ENCODE data around the gene ZMAT5. TPM values are rescaled to one million over a fixed set of nuclear protein-coding genes. Genes with fewer than 3 reads are reported as not detected.
A peak's percentile ranks its signal among the peaks of the same experiment; 100 is the strongest.

ZMAT5 gene
- total and polyA plus RNA-seq, 2 of the 13 experiments (the other 11 are each of a cell fraction or from before 2014, with no cell fraction given) = 20.7 to 27.8 TPM

- TF ChIP-seq ETS1 (CRISPR knock-in tag; IDR thresholded peaks at IDR 0.05) (no peak), SAFB2 (CRISPR knock-in tag; IDR thresholded peaks at IDR 0.05; ENCODE audit: borderline replicate concordance, low read depth) (no peak), BCLAF1 (IDR thresholded peaks at IDR 0.05) (no peak), AKAP8 (CRISPR knock-in tag; IDR thresholded peaks at IDR 0.05) (0 out of 2 replicates have a peak, but pooled peaks have one; percentile 48), EHMT2 (IDR thresholded peaks at IDR 0.05; ENCODE audit: borderline replicate concordance, low read depth, low read length) (no peak), ZNF577 (CRISPR knock-in tag; IDR thresholded peaks at IDR 0.05; ENCODE audit: borderline replicate concordance, low read depth) (no peak), TRIM22 (IDR thresholded peaks at IDR 0.05) (no peak), THYN1 (CRISPR knock-in tag; IDR thresholded peaks at IDR 0.05; ENCODE audit: borderline replicate concordance, low read depth) (no peak; the same call in 1 of the 2 replicates), SNAPC2 (CRISPR knock-in tag; IDR thresholded peaks at IDR 0.05) (no peak), TCF7 (IDR thresholded peaks at IDR 0.05; ENCODE audit: low read depth) (no peak), ZNF615 (CRISPR knock-in tag; IDR thresholded peaks at IDR 0.05; ENCODE audit: borderline replicate concordance) (no peak), ZNF678 (CRISPR knock-in tag; IDR thresholded peaks at IDR 0.05) (0 out of 2 replicates have a peak, but pooled peaks have one; percentile 34), CHD4 (IDR thresholded peaks at IDR 0.05; ENCODE audit: borderline replicate concordance, low read length) (no peak), ZNF318 (CRISPR knock-in tag; IDR thresholded peaks at IDR 0.05) (0 out of 2 replicates have a peak, but pooled peaks have one; percentile 43)
Observed at GRCh38 chr22:29767171-29768051, 604 bp upstream of the ZMAT5 start, which contains the start of gene UQCR10 (continued).
